Effector memory CD8-positive, alpha-beta T cell (primary cell): ENCODE data around the gene WDR27.

Source experiments
- ATAC-seq: fragments of 150-1000 bp; cut with Tn5 transposase; replicated peaks from 2 replicates; pipeline ENCODE4 v1.10.0; 2021; ENCODE audit warnings: mild to moderate bottlenecking, moderate library complexity
- DNase-seq, 3 experiments: peaks; one replicate each; pipeline ENCODE4 v3.0.0; 2021
- H3K27ac Mint-ChIP-seq, 2 donors: one replicate each; pipeline ENCODE4 v1.8.0; 2022; ENCODE audit warnings: mild to moderate bottlenecking in 2 of 2, mixed read lengths in 2 of 2, moderate library complexity in 2 of 2
- H3K27me3 Mint-ChIP-seq, 2 donors: one replicate each; pipeline ENCODE4 v1.8.0; 2022; ENCODE audit warnings: mixed read lengths in 2 of 2
- H3K36me3 Mint-ChIP-seq: one replicate; pipeline ENCODE4 v1.8.0; 2022; ENCODE audit warnings: mild to moderate bottlenecking, moderate library complexity, mixed read lengths; ENCODE audit not compliant: insufficient read depth
- H3K4me1 Mint-ChIP-seq, 2 donors: one replicate each; pipeline ENCODE4 v1.8.0; 2022; ENCODE audit warnings: low read depth in 2 of 2, mixed read lengths in 2 of 2
- H3K4me3 Mint-ChIP-seq, 2 donors: one replicate each; pipeline ENCODE4 v1.8.0; 2022; ENCODE audit warnings: mild to moderate bottlenecking in 2 of 2, mixed read lengths in 2 of 2, moderate library complexity in 2 of 2
- H3K9me3 Mint-ChIP-seq, 2 donors: one replicate each; pipeline ENCODE4 v1.8.0; 2022; ENCODE audit warnings: mixed read lengths in 2 of 2

The WDR27 gene

DNA sequence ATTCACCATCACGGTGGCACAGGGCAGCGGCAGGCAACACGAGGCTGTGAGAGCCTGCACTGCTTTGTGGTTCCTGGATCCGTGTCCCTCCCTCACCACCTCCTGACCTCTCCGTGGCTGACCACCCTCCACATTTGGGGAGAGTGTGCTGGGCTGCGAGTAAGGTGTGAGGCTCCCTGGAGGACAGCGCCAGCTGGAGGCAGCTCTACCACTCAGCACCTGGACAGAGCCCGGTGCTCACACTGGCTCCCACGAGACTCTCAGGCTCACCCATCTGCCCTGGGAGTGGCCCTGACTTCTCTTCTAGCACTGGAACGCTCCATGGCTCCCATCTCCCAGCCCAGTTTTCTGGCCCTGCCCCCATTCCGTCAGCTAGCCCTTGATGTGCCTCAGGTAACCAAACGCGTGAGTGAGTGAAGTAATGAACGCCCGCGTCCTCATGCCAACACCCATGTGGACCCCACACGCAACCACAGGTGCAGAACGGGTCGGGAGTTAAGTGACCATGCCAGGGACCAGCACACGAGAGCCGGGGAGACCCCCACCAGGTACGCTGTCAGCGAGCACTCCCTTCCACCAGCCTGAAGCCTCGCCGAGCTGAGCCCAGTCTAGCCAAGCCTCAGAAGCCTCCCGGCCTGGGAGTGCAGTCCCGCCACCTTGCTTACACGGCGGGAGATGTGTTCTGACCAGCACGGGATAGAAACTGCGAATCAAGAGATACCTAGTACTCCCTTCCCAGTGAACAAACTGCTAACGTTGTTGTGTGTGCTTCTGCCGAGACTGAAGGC is 137.2 kb downstream of the WDR27 start:
- no peak overlapping the region for H3K27ac Mint-ChIP-seq
- ATAC-seq: no peak
- H3K4me3 Mint-ChIP-seq: no peak overlapping the region
- H3K27me3 Mint-ChIP-seq: no peaks in the 10 kb centered on the region
- H3K36me3 Mint-ChIP-seq: no peaks in the 10 kb centered on the region
- no peak for DNase-seq
- no peaks in the 10 kb centered on the region for H3K4me1 Mint-ChIP-seq
- peaks cover 0 to 12% of the 10 kb centered on the region in 2 donors for H3K9me3 Mint-ChIP-seq

DNA sequence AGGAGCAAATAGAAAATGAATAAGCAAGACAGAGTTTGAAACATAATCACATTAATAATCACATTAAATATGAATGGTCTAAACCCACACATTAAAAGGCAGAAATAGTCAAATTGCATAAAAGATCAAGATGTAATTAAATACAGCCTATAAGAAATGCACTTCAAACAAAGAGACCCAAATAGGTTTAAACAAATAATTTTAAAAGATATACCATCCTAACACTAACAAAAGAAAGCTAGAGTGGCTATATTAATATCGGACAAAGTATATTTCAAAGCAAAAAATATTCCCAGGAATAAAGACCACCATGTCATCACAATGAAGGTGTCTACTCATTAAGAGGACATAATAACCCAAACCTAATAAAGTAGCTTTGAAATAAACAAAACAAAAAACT is 140.2 kb downstream of the WDR27 start:
- Mint-ChIP-seq H3K9me3 (peaks cover 0 to 12% of the 10 kb centered on the region in 2 donors), H3K27ac (no peak overlapping the region), H3K36me3 (no peaks in the 10 kb centered on the region), H3K27me3 (no peaks in the 10 kb centered on the region), H3K4me1 (peaks cover 6 to 9% of the 10 kb centered on the region in 2 donors), H3K4me3 (no peak overlapping the region)
- DNase-seq (no peak), ATAC-seq (no peak)

DNA sequence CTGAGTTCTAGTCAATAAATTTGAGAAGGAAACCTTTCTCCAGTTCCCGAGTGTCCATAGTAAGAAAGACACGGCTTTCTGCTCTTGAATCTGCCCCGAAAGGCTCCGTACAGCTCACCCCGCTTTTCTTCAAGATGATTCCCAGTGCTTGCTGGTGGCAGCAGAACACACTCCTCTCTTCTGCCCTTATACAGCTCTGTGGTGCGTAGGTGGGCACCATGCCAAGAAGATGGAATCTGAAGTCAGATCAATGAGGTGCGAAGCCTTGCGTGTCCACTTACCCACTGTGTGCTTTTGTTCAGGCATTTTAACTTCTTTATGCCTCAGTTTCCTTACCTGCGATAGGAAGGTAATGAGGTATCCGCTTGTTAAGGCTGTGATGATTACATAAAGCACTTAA is 142.2 kb downstream of the WDR27 start:
- Mint-ChIP-seq H3K4me3 (no peak overlapping the region), H3K27ac (no peak overlapping the region), H3K4me1 (peaks cover 10 to 14% of the 10 kb centered on the region in 2 donors), H3K27me3 (no peaks in the 10 kb centered on the region), H3K36me3 (no peaks in the 10 kb centered on the region), H3K9me3 (peaks cover 0 to 12% of the 10 kb centered on the region in 2 donors)
- DNase-seq (no peak), ATAC-seq (no peak)

DNA sequence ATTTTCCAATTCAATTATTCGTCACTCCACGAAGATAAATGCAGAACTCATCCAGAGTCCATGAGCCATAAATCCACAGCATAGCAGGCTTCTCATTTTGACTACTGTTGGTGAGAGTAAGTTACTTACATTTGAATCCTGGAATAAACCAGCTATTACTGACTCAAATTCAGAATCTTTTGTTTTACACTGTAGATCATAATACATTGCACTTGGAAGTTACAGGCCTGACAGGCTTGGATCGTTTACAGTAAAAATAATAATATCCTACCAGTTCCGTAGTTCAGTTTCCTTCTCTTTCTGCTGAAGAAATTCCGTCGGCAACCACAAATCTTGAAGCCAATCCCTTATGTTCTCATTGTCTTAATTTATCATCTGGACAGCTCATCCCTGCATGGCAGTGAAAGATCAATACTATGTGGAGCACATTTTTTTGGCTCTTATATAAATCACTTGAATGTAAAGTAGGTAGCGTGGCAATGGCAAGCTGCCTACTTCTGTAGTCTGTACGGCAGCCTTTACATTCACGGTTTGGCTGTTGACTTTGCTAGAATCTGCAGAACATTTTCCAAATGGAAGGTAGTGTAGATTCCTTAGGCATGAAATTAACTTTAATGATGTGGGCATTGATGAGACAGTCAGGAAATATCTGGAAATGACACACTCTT is 142.9 kb downstream of the WDR27 start:
- DNase-seq (no peak), ATAC-seq (no peak)
- Mint-ChIP-seq H3K4me3 (no peak overlapping the region), H3K9me3 (peaks cover 0 to 12% of the 10 kb centered on the region in 2 donors), H3K27ac (no peak overlapping the region), H3K36me3 (no peaks in the 10 kb centered on the region), H3K27me3 (no peaks in the 10 kb centered on the region), H3K4me1 (peaks cover 10 to 14% of the 10 kb centered on the region in 2 donors)

DNA sequence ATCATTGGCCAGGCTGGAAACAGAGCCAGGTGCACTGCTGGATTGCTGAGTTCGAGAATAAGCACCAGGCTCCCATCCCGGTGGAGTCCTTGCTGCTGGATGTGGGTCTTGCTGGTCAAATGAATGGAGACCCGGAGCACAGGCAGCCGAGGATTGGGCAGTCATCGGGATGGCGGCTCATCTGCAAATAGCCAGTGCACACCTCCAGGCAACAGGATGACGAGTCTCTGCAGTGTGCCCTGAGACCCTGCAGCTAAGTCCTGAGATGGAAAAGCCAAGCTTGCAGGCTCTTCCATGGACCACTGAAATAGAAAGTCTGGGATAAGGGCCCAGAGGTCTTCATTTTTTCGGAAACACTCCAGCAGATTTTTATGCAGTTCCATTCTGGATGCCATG is 143.5 kb downstream of the WDR27 start:
- no peak for ATAC-seq
- Mint-ChIP-seq H3K4me3 (no peak overlapping the region), H3K9me3 (peaks cover 0 to 12% of the 10 kb centered on the region in 2 donors), H3K4me1 (peaks cover 10 to 14% of the 10 kb centered on the region in 2 donors), H3K36me3 (no peaks in the 10 kb centered on the region), H3K27ac (no peak overlapping the region), H3K27me3 (no peaks in the 10 kb centered on the region)
- DNase-seq: no peak

DNA sequence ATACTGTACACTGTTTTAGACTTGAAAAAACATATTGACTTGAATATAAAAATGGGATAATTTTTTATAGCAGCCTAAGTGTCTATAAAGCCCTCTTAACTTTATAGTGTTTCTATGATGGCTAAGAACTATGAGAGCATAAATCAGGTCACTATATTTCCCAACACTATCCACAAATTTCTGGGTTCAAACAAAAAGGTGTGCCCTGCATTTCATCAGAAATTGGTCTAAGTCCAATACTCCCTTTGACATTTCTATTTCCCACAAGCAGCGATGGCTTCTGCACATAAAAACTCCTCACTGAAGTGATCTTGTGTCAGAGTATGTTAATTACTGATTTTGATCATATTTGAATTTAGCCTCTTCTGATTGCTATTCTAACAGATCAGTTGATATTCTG is 143.9 kb downstream of the WDR27 start:
- H3K4me1 Mint-ChIP-seq: peaks cover 10 to 14% of the 10 kb centered on the region in 2 donors
- no peak for ATAC-seq
- no peaks in the 10 kb centered on the region for H3K36me3 Mint-ChIP-seq
- no peak overlapping the region for H3K4me3 Mint-ChIP-seq
- no peaks in the 10 kb centered on the region for H3K27me3 Mint-ChIP-seq
- no peak for DNase-seq
- no peak overlapping the region for H3K27ac Mint-ChIP-seq
- peaks cover 0 to 12% of the 10 kb centered on the region in 2 donors for H3K9me3 Mint-ChIP-seq

DNA sequence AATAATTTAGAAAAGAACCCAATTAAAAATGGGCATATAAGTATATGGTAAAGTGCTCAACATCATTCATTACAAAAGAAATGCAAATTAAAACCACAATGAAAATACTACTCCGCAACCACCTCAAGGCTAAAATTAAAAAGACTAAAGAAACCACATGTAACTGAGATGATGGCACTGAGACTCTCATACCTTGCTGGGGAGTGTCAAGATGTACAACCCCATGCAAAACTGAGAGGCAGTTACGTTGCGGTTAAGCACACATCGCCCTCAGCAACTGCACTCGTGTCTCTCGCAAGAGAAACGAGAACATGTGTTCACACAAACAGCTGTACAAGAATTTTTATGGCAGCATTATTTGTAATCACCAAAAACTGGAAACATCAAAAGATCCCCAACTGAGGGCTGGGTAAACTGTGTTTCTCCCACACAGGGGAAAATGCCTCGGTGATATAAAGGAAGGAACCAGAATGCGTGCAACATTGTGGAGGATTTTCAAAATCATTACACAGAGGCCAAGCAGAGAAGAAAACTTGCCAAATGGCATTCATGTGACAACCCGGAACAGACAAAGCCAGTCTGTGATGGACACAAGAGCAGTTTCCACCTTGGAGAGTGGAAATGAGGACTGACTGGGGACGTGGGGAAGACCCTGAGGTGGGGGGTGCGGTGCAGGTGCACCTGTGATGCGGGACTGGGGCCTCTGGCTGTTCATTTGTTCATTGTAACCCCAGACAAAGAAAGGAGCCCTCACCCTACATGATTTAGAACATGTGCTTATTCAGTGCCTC is 144.9 kb downstream of the WDR27 start:
- DNase-seq: peak in 2 of 3 experiments; percentile 10 to 11
- Mint-ChIP-seq H3K27ac (peak overlapping the region; percentile 44 to 68), H3K36me3 (no peaks in the 10 kb centered on the region), H3K4me1 (peaks cover 10 to 14% of the 10 kb centered on the region in 2 donors), H3K4me3 (peak overlapping the region; percentile 50 to 58), H3K27me3 (no peaks in the 10 kb centered on the region), H3K9me3 (peaks cover 0 to 9% of the 10 kb centered on the region in 2 donors)
- ATAC-seq: peak; percentile 97

DNA sequence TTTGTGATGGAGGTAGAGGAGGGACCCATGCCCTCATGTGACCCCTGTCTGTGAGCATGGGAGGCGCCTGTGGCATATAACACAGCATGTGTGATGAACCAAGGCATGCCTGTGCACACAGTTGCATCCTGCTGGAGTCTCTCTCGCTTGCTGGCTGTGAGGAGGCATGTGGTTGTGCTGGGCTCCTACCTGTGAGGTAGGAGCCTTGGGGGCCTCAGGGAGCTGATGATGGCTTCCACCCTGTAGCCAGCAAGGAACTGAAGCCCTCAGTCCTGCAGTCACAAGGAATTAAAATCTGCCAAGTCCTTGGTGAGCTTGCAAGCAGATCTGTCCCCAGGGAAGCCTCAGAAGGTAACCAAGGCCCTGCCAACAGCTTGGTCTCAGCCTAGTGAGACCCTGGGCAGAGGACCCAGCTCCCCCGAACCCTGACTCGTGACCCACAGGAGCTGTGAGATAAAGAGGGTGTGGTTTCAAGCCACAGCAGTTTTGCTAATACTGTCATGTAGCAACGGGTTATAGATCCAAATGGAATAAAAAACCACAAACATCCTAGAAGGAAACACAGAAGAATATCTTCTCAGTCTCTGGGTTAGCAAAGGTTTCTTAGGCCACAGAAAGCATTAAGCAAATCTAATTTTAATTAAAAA is 145.7 kb downstream of the WDR27 start:
- Mint-ChIP-seq H3K27me3 (no peaks in the 10 kb centered on the region), H3K4me3 (no peak overlapping the region), H3K4me1 (peaks cover 10 to 14% of the 10 kb centered on the region in 2 donors), H3K36me3 (no peaks in the 10 kb centered on the region), H3K27ac (no peak overlapping the region), H3K9me3 (peaks cover 0 to under 1% of the 10 kb centered on the region in 2 donors)
- ATAC-seq: no peak
- no peak for DNase-seq

DNA sequence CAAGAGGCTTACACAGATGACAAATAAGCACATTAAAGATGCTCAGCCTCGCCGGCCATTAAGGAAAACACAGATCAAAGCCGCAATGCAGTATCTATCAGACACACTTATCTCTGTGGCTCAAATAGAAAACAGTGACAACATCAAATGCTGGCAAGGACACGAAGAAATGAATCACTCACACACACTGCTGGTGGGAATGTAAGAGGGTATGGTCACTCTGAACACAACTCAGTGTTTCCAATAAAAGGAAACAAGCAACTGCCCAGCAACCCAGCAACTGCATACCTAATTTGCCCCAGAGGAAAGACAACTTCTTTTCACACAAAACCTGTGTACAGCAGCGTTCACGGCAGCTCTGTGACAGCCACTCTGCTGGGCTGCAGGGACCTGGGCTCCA is 155.8 kb downstream of the WDR27 start:
- H3K9me3 Mint-ChIP-seq: no peaks in the 10 kb centered on the region
- no peak for ATAC-seq
- no peak for DNase-seq
- no peaks in the 10 kb centered on the region for H3K4me1 Mint-ChIP-seq
- no peak overlapping the region for H3K4me3 Mint-ChIP-seq
- H3K27me3 Mint-ChIP-seq: no peaks in the 10 kb centered on the region
- H3K27ac Mint-ChIP-seq: no peak overlapping the region
- no peaks in the 10 kb centered on the region for H3K36me3 Mint-ChIP-seq

DNA sequence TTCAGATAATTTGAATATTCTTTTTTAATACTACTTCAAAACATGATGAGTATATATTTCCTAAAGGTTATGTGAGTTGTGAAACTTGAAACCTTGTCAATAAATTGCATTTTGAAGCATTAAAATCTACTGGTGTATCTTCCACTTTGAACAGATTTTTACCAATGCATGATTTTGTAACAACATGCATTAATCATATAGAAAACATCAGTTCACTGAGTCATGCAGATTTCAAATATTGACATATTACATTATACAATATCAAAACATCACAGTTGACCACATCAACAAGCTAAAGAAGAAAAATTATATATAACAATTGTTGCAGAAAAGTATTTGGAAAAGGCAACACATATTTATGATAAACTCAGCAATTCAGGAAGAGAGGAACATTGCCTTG is 158.1 kb downstream of the WDR27 start:
- Mint-ChIP-seq H3K4me3 (no peak overlapping the region), H3K27ac (no peak overlapping the region), H3K4me1 (no peaks in the 10 kb centered on the region), H3K36me3 (no peaks in the 10 kb centered on the region), H3K9me3 (no peaks in the 10 kb centered on the region), H3K27me3 (no peaks in the 10 kb centered on the region)
- DNase-seq (no peak), ATAC-seq (no peak)

DNA sequence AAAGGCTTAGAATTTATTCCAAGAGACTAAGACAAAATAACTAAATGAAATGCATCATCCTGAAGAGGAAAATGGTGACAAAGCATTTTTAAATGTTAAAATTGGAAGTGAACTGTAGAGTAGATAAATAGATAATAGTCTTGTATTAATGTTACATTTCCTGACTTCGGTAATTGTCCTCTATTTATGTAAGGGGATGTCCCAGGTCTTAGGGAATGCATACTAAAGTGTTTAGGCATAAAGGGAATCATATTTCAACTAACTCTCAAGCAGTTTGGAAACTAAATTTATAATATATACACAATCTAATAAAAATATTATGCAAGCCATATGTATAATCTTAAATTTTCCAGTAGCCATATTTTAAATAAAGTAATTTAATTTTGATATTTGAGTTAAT is 159.3 kb downstream of the WDR27 start:
- no peaks in the 10 kb centered on the region for H3K27me3 Mint-ChIP-seq
- peaks cover 0 to 2% of the 10 kb centered on the region in 2 donors for H3K4me1 Mint-ChIP-seq
- ATAC-seq: no peak
- no peak for DNase-seq
- H3K9me3 Mint-ChIP-seq: no peaks in the 10 kb centered on the region
- H3K4me3 Mint-ChIP-seq: no peak overlapping the region
- H3K36me3 Mint-ChIP-seq: no peaks in the 10 kb centered on the region
- H3K27ac Mint-ChIP-seq: no peak overlapping the region

DNA sequence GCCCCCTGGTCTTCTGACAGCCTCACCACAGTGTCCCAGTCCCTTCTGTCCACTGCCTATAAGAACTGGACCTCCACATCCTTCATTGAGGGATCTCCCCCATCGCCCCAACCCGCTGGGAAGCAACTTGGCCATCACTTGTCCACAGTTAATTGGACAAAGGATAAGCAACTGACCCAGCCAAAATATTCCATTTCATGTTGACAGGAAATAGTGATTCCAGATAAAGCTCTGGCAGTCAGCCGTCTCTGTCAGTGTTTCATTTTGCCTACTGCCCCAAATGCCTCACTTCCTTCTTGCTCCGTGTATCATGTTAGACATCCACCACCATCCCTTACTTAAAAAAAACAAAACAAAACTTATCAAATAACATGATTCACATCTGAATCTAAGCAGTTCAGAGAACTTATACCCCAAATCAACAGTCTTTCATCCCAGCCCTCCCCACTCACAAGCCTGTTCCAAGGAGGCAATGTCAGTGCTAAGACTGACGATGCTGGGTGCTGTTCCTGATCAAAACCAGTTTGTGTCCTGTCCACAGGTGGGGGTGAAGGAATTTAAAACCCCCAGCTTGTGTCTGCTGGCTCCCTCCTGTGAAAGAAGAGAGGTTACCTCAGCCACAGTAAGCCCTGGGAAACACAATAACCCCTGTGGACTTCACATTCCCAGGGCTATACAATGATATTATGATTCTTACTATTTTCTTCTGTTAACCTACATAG is 162.5 kb downstream of the WDR27 start:
- H3K9me3 Mint-ChIP-seq: peaks cover 0 to 12% of the 10 kb centered on the region in 2 donors
- no peak overlapping the region for H3K4me3 Mint-ChIP-seq
- H3K4me1 Mint-ChIP-seq: peaks cover 0 to 2% of the 10 kb centered on the region in 2 donors

More for the DNA sequence above, 162.5 kb downstream of the WDR27 start:
- no peak for DNase-seq
- Mint-ChIP-seq H3K27me3 (no peaks in the 10 kb centered on the region), H3K36me3 (no peaks in the 10 kb centered on the region), H3K27ac (no peak overlapping the region)
- ATAC-seq: no peak
